Adipocyte (in vitro differentiated cells): ENCODE results near the gene RBM39.
"Not testable (repeated sequence)": the region's sequence is repeated elsewhere in the genome, so short reads cannot be mapped to it uniquely, and the experiment has no call there.

ENCODE experiments used
- DNase-seq: peaks from one replicate; pipeline ENCODE4 v3.0.0-alpha.2; 2015; ENCODE audit warnings: low read depth
- H3K27me3 ChIP-seq: replicated peaks from 2 replicates; pipeline ENCODE4 v1.7.0; 2013; ENCODE audit warnings: mild to moderate bottlenecking, low read length, moderate library complexity; ENCODE audit not compliant: control insufficient read depth, insufficient read depth
- H3K36me3 ChIP-seq: 2 replicates; pipeline ENCODE4 v1.7.0; 2013; ENCODE audit warnings: low read length, mild to moderate bottlenecking, moderate library complexity; ENCODE audit not compliant: control insufficient read depth, insufficient read depth, severe bottlenecking
- H3K4me1 ChIP-seq: 2 replicates; pipeline ENCODE4 v1.7.0; 2013; ENCODE audit warnings: mild to moderate bottlenecking, low read length, moderate library complexity; ENCODE audit not compliant: control insufficient read depth, insufficient read depth
- H3K4me3 ChIP-seq: 2 replicates; pipeline ENCODE4 v1.7.0; 2013; ENCODE audit warnings: mild to moderate bottlenecking, low read length, moderate library complexity
- H3K9ac ChIP-seq: 2 replicates; pipeline ENCODE4 v1.7.0; 2013; ENCODE audit warnings: mild to moderate bottlenecking, low read length, moderate library complexity
- H3K9me3 ChIP-seq: 2 replicates; pipeline ENCODE4 v1.7.0; 2013; ENCODE audit warnings: mild to moderate bottlenecking, low read length, moderate library complexity; ENCODE audit not compliant: control insufficient read depth

Gene RBM39

DNA sequence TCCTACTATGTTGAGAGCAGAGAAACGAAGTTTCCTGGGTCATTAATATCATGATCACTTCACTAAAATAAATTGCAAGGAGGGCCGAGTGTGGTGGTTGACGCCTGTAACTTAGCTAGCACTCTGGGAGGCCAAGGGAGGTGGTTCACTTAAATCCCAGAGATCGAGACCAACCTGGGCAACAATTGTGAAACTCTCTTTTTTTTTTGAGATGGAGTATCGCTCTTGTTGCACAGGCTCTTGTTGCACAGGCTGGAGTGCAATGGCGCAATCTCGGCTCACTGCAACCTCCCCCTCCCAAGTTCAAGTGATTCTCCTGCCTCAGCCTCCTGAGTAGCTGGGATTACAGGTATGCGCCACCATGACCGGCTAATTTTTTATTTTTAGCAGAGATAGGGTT is 28.9 kb downstream of the RBM39 start:
- H3K4me1 ChIP-seq: peaks cover 44% of the 10 kb centered on the region
- H3K9ac ChIP-seq, H3K27me3 ChIP-seq, H3K9me3 ChIP-seq, DNase-seq, H3K4me3 ChIP-seq: not testable (repeated sequence)
- peaks cover 98% of the 10 kb centered on the region for H3K36me3 ChIP-seq

DNA sequence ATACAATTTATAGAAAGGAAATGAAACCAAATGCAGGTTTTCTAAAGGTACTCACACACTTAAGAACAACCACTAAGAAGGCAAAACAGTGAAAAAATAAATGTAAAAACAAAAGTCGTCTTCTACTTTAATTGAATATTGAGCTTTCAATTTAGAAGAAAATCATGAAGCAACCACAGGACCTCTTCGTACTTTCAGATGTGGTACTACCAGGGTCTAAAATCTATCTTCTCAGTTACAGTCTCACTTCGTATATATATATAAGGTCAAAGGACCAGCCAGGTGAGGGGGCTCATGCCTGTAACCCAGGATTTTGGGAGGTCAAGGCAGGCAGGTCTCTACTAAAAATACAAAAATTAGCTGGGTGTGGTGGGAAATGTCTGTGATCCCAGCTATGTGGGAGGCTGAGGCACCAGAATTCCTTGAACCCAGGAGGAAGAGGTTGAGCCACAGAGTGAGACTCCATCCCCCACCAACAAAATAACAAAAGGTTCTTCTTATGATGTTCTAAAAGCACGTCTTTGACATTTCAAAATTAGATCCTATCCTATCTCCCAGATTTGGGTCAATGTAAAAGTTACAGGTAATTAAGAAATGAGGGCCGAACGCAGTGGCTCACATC is 30.4 kb downstream of the RBM39 start:
- H3K9ac ChIP-seq: peak overlapping the region; percentile 36
- no peaks in the 10 kb centered on the region for H3K27me3 ChIP-seq
- no peak overlapping the region for H3K4me3 ChIP-seq
- DNase-seq: no peak
- H3K4me1 ChIP-seq: peaks cover 39% of the 10 kb centered on the region
- H3K36me3 ChIP-seq: peaks cover 99% of the 10 kb centered on the region
- H3K9me3 ChIP-seq: no peaks in the 10 kb centered on the region

DNA sequence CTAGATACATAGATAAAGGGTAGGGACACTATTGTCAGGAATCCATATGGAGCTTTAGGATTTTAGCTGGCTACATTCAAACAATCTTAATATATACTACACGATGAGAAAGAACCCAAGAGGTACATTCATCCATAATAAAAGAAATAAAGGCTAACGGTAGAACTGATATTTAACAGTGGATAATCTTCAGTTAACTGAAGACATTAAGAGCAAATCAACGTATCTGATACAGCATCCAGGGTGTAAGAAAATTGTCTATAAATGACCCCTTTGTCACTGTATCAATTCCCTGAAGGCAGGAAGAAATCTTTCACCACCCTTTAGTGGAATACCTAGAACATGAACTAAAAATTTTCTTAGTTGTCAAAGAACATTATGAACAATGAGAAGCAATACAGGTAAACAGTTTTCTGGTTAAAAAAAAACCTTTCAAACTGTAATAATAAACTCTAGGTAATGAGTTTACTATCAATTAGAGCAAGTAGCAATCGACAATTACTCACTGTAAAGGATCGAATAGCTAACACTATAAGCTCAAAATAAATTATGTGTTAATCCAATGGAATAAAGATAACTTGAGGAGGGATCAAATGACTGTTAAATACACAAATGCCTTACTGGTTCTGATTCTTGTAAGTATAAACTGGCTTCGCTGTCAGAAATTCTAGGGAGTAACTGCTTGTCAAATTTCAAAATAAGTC is 31.0 kb downstream of the RBM39 start:
- Histone ChIP-seq H3K27me3 (no peaks in the 10 kb centered on the region), H3K36me3 (peaks cover 99% of the 10 kb centered on the region), H3K9ac (peak overlapping the region; percentile 36), H3K4me1 (peaks cover 39% of the 10 kb centered on the region), H3K9me3 (no peaks in the 10 kb centered on the region), H3K4me3 (no peak overlapping the region)
- DNase-seq: no peak

DNA sequence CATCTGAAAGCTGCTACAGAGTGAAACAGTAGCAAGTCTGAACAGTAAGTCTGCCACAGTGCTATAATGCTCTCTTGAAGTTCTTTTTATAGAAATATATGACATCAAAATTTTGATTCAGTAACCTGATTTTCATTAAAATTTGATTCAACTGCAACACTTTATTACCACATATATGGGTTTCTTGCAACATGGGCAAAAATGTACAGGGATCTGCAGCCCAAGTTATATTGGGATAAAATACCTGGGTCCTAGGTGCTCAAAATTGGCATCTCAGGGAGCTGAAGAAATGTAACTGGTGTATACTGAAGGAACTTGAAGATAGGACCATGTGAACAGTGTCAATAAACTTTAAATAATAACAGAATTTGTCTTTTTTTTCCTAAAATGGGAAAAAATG is 32.0 kb downstream of the RBM39 start:
- Histone ChIP-seq H3K9ac (peak overlapping the region; percentile 36), H3K4me3 (no peak overlapping the region), H3K36me3 (peaks cover 99% of the 10 kb centered on the region), H3K27me3 (no peaks in the 10 kb centered on the region), H3K4me1 (peaks cover 39% of the 10 kb centered on the region), H3K9me3 (no peaks in the 10 kb centered on the region)
- no peak for DNase-seq

DNA sequence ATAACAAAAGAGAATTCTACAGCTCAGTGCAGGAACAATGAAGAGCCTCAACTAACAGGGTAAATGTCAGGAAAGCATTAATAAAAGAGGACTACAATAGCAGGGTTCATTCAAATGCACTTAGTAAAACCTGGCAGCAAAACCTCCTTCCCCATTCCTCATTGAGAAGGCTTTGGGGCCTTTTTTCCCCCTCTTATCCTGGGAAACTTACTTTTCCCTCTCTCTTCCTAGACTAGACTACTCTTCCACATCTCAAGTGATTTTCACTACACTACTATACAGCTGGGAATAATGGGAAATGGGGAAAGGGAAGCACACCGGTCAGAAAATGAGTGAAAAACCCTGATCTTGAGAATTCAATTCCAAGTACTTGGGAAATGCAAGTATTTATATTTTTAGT is 32.8 kb downstream of the RBM39 start:
- H3K9me3 ChIP-seq: no peaks in the 10 kb centered on the region
- no peak overlapping the region for H3K4me3 ChIP-seq
- no peak for DNase-seq
- H3K27me3 ChIP-seq: no peaks in the 10 kb centered on the region
- H3K9ac ChIP-seq: peak overlapping the region; percentile 36
- peaks cover 99% of the 10 kb centered on the region for H3K36me3 ChIP-seq
- peaks cover 39% of the 10 kb centered on the region for H3K4me1 ChIP-seq

DNA sequence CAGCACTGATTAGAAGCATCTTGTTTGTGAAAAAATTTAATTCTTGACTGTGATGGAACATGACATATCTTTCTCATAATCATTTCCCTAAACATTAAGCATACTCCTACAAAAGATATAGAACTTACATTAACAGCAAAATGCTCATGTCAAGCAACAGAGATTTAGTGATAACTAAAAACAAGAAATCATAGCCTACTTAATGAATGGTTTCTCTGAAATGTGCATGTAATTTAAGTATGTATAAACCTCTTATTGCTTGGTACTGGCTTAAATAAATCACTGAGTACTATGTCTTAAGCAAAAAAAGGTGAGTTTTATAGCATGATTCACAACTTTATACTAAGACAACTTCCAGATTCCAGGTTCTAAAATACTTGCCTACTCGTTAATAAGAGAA is 33.6 kb downstream of the RBM39 start:
- Histone ChIP-seq H3K9me3 (no peaks in the 10 kb centered on the region), H3K27me3 (no peaks in the 10 kb centered on the region), H3K4me1 (peaks cover 39% of the 10 kb centered on the region), H3K9ac (peak overlapping the region; percentile 23), H3K36me3 (peaks cover 99% of the 10 kb centered on the region), H3K4me3 (no peak overlapping the region)
- DNase-seq: no peak

DNA sequence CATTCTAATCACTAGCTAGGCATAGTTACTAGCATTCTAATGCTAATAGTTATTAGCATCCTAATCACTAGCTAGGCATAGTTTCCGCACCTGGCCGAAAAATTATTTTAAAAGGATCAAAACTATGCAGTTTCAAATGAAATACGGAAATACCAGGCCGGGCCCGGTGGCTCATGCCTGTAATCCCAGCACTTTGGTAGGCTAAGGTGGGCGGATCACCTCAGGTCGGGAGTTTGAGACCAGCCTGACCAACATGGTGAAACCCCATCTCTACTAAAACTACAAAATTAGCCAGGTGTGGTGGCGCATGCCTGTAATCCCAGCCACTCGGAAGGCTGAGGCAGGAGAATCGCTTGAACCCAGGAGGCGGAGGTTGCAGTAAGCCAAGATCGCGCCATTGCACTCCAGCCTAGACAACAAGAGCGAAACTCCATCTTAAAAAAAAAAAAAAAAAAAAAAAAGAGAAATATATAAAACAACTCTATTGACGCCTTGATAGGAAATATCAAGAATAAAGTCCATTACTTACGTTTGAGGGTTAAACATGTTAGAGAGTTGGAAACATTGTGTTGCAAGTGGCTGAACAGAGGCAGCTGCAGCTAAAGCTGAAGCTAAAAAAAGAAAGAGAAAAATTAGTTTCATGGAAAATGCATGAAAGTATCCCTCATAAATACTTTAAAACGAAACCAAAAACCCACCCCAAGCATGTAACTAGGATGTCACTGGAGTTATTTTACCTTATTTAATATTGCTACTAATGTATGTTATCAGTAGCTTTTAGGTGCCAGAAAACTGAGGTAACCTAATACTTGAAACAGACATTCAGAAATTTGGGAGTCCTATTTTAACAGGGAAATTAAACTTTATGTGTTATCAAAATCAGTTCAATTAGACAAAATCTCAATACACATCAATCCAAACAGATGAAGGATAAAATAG is 35.2 kb downstream of the RBM39 start:
- not testable (repeated sequence) for H3K4me3 ChIP-seq, DNase-seq, H3K9ac ChIP-seq, H3K27me3 ChIP-seq, H3K9me3 ChIP-seq
- Histone ChIP-seq H3K4me1 (peaks cover 45% of the 10 kb centered on the region), H3K36me3 (peaks cover 100% of the 10 kb centered on the region)

DNA sequence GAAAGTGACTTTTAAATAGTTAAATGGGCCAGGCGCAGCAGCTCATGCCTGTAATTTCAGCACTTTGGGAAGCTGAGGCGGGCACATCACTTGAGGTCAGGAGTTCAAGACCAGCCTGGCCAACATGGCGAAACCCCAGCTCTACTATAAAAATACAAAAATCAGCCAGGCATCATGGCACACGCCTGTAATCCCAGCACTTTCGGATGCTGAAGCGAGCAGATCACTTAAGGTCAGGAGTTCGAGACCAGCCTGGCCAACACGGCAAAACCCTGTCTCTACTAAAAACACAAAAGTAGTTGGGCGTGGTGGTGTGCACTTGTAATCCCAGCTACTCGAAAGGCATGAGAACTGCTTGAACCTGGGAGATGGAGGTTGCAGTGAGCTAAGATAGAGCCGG is 36.2 kb downstream of the RBM39 start:
- Histone ChIP-seq H3K36me3 (peaks cover 98% of the 10 kb centered on the region), H3K4me1 (peaks cover 42% of the 10 kb centered on the region)
- not testable (repeated sequence) for H3K9ac ChIP-seq, H3K9me3 ChIP-seq, DNase-seq, H3K27me3 ChIP-seq, H3K4me3 ChIP-seq

DNA sequence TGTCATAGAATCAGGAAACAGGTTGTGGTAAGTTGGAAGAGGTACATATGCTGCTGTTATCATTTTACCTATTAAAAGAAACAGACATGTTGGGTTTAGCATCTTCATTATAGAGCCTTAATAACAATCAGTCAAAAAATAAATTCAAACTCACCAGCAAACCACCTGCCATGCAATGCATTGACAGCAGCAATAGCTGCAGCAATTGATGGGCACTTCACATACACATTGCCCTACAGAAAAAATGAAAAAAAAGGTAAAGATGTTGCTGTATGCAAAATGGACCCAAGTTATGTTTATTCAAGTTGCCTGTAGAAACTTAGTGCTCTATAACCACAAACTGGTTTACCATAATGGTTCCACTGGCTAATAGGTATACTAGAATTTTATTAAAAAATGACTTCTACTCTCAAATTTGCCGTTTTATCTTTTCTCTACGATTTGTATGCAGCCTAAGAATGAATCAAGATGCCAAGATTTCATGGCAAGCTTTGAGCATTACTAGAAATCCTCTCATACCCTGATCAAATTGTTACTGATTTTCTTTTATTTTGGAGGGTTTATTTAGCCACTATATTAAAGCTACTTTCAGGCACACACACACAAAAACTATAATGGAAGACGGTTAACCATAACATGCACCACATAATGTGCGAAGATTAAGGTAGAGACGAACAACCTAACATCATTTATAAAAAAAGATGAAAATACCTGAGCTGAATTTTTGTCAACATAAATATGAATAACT is 37.4 kb downstream of the RBM39 start:
- Histone ChIP-seq H3K4me3 (no peak overlapping the region), H3K9ac (no peak overlapping the region), H3K27me3 (no peaks in the 10 kb centered on the region), H3K9me3 (no peaks in the 10 kb centered on the region), H3K36me3 (peaks cover 86% of the 10 kb centered on the region), H3K4me1 (peaks cover 40% of the 10 kb centered on the region)
- no peak for DNase-seq

DNA sequence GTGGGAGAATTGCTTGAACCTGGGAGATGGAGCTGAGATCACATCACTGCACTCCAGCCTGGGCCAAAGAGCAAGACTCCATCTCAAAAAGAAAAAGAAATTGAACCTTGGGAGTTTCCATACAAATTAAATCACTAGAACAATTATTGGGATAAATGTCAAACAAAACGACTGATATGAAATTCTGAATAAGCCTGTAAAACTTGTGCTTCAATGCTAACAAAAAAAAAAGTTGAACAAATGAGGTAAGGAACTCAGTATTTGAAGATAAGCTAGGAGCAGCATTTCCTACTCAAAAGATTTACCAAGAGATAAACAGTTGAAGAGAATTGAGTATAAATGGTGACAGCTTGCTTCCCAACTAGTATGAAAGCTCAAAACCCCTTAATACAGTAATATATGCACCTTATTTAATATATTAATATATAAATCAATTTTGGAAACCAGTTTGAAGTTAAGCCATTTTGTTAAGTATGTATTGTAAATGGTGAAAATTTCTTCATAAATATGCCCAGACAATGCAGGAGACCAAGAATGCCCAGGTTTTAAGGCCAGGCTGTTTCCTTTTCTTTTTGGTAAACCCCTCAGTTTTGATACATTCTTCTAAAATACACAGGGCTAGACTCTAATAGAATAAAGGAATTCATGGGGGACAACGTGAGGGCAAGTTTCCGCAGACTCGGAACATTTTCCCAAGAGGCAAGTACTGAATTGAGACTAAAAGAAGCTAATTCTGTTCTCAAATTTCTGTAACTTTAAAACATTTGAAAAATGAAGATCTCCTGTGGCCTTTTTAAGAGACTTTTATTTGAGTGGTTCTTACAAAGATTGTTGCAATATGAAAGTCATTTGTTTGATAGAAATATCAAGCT is 39.0 kb downstream of the RBM39 start:
- peaks cover 70% of the 10 kb centered on the region for H3K36me3 ChIP-seq
- peaks cover 34% of the 10 kb centered on the region for H3K4me1 ChIP-seq
- no peak for DNase-seq
- no peaks in the 10 kb centered on the region for H3K27me3 ChIP-seq
- H3K9me3 ChIP-seq: no peaks in the 10 kb centered on the region
- H3K4me3 ChIP-seq: no peak overlapping the region
- H3K9ac ChIP-seq: no peak overlapping the region
